GM03348 (cell line): Measurements from ENCODE around the gene ALDH2.
"Not testable (repeated sequence)": the region's sequence is repeated elsewhere in the genome, so short reads cannot be mapped to it uniquely, and the experiment has no call there.

ENCODE experiments used
- DNase-seq: peaks from one replicate; pipeline ENCODE4 v3.0.0; 2012; ENCODE audit warnings: low spot score

The ALDH2 gene

DNA sequence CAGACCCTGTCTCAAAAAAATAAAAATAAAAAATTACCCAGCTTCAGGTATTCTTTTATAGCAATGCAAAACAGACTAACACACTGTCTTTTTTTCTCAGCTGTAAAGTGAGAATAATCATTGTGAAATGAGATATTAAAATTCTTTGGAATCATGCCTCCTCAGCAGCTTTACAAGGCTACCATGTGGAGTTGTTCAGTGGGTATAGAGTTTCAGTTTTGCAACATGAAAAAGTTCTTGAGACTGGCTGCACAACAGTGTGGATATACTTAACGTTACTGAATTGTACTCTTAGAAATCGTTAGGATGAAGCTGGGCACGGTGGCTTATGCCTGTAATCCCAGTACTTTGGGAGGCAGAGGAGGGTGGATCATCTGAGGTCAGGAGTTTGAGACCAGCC is 59.6 kb downstream of the ALDH2 start:
- DNase-seq, result no peak

GRCh38 chr12:111826992-111827391 is 60.3 kb downstream of the ALDH2 start:
- DNase-seq, result no peak

DNA sequence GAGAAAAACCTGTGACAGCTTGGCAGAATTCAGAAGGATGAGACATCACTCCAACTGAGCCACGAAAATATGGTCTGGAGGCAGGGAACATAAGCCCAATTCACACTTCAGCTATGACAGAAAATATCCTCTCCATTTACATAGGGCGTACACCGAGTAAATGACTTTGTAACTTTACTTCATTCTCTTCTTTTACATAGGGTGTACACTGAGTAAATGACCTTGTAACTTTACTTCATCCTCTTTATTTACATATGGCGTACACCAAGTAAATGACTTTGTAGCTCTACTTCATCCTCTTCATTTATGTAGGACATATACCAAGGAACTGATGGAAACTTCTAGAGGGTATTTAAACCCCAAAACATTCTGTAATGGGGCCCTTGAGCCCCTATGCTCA is 61.2 kb downstream of the ALDH2 start:
- DNase-seq, result no peak

DNA sequence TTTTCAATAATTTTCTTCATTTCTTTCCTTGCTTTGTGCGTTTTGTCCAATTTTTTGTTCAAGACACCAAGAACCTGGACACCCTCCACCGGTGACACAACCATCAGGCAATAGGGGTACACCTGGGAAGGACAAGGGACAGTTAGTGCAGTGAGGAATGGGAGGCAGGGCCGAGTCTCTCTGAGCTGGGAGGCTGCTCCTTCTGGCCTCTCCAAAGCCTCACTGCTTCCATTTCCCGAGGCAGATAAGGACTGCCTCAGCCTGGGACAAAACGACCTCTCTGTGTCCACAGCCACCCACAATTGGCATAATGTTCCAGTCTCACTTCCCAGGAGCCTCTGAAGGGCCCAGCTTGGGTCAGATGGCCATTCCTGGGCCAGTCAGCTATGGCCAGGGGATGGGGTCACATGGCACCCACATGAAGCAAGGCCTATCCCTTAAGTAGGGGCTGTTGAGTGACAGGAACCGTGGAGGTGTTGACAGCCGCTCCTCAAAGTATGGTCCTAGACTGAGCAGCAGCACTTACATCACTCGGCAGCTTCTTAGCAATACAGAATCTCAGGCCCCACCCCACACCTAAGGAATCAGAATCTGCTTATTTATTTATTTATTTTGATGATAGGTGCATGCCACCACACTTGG is 61.7 kb downstream of the ALDH2 start:
- DNase-seq, result no peak

DNA sequence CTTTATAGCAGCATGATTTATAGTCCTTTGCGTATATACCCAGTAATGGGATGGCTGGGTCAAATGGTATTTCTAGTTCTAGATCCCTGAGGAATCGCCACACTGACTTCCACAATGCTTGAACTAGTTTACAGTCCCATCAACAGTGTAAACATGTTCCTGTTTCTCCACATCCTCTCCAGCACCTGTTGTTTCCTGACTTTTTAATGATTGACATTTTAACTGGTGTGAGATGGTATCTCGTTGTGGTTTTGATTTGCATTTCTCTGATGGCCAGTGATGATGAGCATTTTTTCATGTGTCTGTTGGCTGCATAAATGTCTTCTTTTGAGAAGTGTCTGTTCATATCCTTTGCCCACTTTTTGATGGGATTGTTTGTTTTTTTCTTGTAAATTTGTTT is 62.9 kb downstream of the ALDH2 start:
- not testable (repeated sequence) for DNase-seq

DNA sequence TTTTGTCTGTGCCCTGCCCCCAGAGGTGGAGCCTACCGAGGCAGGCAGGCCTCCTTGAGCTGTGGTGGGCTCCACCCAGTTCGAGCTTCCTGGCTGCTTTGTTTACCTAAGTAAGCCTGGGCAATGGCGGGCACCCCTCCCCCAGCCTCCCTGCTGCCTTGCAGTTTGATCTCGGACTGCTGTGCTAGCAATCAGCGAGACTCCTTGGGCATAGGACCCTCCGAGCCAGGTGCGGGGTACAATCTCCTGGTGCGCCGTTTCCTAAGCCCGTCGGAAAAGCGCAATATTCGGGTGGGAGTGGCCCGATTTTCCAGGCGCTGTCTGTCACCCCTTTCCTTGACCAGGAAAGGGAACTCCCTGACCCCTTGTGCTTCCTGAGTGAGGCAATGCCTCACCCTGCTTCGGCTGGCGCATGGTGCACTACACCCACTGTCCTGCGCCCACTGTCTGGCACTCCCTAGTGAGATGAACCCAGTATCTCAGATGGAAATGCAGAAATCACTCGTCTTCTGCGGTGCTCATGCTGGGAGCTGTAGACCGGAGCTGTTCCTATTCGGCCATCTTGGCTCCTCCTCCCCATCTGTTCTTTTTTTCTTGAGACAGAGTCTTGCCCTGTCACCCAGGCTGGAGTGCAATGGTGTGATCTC is 68.1 kb downstream of the ALDH2 start:
- DNase-seq, result not testable (repeated sequence)

- DNase-seq, result not testable (repeated sequence)
Measured at GRCh38 chr12:111835531-111836181, 68.9 kb downstream of the ALDH2 start.

DNA sequence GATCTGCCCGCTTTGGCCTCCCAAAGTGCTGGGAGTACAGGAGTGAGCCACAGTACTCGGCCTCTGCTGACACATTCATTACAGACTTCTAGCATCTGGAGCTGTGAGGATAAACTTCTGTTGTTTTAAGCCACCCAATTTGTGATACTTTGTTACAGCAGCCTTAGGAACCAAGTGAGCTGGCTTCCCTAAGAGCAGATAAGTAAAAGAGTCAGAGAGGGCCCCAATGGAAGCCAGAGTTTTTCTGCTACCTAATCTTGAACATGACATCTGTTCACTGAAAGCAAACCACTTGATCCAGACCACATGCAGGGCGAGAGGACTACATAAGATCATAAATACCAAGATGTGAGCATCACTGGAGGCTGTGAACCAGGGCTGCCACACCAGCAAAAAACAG is 71.6 kb downstream of the ALDH2 start:
- DNase-seq, result no peak

- no peak for DNase-seq
Measured at GRCh38 chr12:111840807-111841206, 74.1 kb downstream of the ALDH2 start.

DNA sequence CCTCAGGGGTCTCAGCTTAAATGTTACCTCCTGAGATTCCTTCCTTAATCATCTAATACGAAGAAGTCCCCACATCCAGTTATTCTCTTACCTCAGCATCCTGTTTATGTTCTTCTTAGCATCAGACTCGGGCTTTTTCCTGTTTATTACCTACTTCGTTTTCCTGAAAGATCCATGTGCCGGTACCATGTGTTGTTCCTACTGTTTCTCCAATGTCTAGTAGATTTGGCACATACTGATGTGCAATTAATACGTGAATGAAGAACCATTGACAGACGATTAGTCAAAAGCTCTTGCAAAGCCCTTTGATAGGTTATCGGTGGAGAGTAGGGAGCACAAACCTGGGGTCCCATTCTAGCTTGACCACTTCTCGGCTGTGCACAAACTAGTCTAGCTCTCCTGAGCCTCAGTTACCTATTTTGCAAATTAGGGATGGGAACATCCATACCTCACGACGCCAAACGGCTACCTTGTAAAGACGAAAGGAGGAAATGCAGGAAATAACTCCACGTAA is 74.6 kb downstream of the ALDH2 start:
- no peak for DNase-seq

DNA sequence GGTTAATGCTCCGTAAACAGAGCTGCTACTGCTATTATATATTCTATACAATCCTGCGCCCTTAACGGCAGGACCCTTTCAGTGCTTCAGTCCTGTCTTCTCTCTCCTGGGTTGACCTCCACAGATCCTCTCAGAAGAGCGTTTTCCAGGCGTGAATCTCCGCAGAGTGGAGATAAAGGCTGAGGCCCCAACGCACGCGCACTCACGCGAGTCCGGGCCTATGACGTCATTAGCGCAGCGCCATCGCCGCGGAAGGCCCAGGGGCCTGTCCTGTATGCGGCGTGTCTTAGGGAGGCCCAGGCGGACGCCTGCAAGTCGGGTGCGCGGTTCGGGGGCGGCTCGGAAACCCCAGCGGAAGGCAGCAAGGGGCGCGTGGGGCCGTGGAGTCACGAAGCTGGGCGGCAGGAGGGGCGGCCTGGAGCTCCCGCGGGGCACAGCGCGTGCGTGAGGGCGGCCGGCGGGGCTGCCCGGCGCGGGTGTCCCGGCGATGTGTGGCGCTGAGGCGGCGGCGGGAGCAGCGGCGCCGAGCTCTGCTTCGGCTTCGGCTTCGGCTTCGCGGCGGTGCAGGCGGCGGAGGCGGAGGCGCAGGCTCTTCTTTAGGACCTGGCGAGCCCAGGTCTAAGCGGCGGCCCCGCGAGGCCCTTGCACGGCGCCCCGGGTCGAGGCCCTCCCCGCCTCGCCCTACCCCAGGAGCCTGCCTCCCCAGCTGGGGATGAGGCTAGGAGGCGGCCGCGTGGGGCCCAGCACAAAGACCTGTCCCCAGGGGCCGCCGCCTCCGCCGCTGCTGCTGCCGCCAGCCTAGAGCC is 75.2 kb downstream of the ALDH2 start, which contains the start of gene MAPKAPK5:
Gene MAPKAPK5, plus strand, starts transcription at position 479 of the 806 bp plus-strand sequence. CDS start 506 bp downstream, outside the sequence.
- peak; percentile 98 for DNase-seq

- peak; percentile 23 for DNase-seq
Measured at GRCh38 chr12:111842556-111843396, 76.0 kb downstream of the ALDH2 start.

GRCh38 chr12:111846016-111846415 is 79.3 kb downstream of the ALDH2 start:
- no peak for DNase-seq

- no peak for DNase-seq
Measured at GRCh38 chr12:111850526-111850925, 83.8 kb downstream of the ALDH2 start.

DNA sequence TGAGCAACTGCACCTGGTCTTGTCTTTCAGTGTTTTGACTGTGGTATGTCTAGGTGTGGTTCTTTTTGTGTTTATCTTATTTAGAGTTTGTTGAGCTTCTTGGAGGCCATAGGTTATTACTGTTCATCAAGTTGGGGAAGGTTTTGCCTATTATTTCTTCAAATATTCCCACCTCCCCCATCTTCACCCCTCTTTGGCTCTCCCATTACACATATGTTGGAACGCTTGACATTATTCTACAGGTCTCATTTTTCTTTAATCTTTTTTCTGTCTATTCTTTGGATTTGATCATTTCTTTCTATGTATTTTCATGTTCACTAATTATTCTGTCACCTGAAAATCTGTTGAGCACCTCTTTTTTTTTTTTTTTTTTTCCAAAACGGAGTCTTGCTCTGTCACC is 91.5 kb downstream of the ALDH2 start:
- no peak for DNase-seq

DNA sequence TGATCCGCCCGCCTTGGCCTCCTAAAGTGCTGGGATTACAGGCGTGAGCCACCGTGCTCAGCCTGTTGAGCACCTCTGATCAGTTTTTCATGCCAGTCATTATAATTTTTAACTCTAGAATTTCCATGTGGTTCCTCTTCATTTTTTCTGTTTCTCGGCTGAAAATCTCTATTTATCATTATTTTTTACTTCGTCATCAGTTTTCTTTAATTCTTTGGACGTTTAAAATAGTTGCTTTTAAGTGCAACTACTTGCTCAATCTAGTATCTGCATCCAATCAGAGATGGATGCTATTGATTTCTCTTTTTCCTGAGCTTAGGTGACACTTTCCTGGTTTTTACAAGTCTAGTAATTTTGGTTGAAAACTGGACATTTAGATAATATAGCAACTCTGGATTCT is 92.0 kb downstream of the ALDH2 start:
- DNase-seq, result no peak

DNA sequence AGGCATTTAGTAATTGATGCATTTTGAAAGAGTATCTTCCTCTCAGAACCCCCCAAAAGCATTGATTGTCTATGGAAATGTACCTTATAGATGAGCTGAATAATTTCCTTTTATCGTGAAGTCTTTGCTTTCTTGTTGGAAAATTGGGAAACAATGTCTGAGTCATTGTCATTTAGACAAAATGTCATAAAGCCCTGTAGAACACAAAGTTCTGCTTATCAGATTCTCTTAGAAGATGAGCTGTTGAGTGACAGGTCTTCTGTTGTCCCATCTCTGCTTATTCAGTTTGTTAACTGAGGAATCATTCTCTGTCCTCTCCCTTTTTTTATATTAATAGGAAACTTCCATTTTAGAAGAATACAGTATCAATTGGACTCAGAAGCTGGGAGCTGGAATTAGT is 98.2 kb downstream of the ALDH2 start:
- no peak for DNase-seq
